ENCODE data around the gene AOC2.
"Not testable (repeated sequence)": the region's sequence is repeated elsewhere in the genome, so short reads cannot be mapped to it uniquely, and the experiment has no call there.

AOC2 gene

DNA sequence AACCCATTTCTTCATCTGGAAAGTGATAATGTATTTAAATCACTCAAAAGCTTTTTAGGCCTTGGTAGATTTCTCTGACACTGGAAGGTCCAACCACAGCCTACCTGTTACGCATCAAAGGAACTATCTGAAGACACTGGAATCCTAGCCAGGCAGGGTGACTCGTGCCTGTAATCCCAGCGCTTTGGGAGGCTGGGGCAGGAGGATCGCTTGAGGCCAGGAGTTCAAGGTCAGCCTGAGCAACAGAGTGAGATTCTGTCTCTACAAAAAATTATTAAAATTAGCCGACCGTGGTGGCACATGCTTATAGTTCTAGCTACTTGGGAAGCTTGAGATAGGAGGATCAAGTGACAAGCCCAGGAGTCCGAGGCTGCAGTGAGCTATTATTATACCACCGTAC lies 37.8 kb downstream of the AOC2 start:
- Histone ChIP-seq H2BK15ac (replicated peaks; ENCODE audit: low read depth) (no peak overlapping the region), H3K4me3 (ENCODE audit: low read length) (no peak overlapping the region), H3K4me1 (ENCODE audit: control insufficient read depth, low read depth, low read length) (no peaks in the 10 kb centered on the region), H3K4ac (ENCODE audit: low read depth, low read length) (no peak overlapping the region), H3K36me3 (ENCODE audit: control insufficient read depth, insufficient read depth, low read length) (no peaks in the 10 kb centered on the region), H3K4me2 (ENCODE audit: low read length) (no peak overlapping the region), H4K8ac (ENCODE audit: low read depth, low read length) (no peak overlapping the region), H2BK120ac (ENCODE audit: low read depth, low read length) (no peak overlapping the region), H3K27me3 (ENCODE audit: insufficient read depth, low read length, poor library complexity) (no peaks in the 10 kb centered on the region), H3K79me2 (ENCODE audit: control insufficient read depth, insufficient read depth, low read length) (no peaks in the 10 kb centered on the region), H3K23ac (ENCODE audit: low read length) (no peak overlapping the region), H3K27ac (ENCODE audit: low read depth, low read length) (no peak overlapping the region), H2AK5ac (ENCODE audit: low read length) (no peak overlapping the region), H3K18ac (ENCODE audit: low read length) (no peak overlapping the region), H3K56ac (ENCODE audit: low read length) (no peak overlapping the region), H2BK5ac (ENCODE audit: low read length) (no peak overlapping the region), H4K5ac (ENCODE audit: low read length) (no peak overlapping the region), H3K9ac (ENCODE audit: low read length) (no peak overlapping the region), H3K79me1 (ENCODE audit: low read length) (no peaks in the 10 kb centered on the region)
- DNase-seq = no peak
- no CpG with 5 or more reads among the region's 8 CpGs for WGBS (ENCODE audit: extremely low coverage, insufficient coverage, low lambda C conversion rate)

DNA sequence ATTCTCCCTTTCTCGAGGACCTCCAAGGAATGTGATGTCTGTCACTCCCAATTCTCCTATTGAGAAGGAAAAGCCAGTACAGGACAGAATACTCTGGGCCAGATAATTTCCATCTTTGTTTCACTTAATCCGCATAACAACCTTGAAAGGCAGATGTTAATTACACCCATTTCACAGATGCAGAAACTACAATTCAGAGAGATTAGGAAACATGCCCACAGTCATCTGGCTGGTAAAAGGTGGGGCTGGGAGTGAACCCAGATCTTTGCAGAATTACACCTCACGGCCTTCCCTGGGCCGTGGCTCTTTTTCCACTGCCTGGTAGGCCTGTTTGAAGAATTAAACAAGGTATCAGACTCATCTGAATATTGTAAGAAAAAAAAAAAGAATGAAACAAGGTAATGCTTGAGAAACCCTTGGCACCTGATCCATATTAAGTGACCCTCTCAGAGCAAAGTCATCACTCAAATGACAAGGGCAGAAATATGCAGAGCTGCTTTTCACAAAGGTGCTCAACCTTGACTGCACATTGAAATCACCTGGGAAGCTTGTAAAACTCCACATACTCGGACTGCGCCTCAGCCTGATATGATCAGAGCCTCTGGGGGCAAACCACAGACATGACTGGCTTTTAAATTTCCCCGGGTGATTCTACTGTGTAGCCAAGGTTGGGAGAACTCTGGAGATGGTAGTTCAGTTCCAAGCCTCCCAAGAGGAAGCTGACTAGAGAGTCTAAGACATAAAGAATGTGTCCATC lies 39.6 kb downstream of the AOC2 start:
- H3K27me3 ChIP-seq (ENCODE audit: insufficient read depth, low read length, poor library complexity) = no peaks in the 10 kb centered on the region
- no CpG with 5 or more reads among the region's 7 CpGs for WGBS (ENCODE audit: extremely low coverage, insufficient coverage, low lambda C conversion rate)
- H3K9ac ChIP-seq (ENCODE audit: low read length) = no peak overlapping the region
- H3K56ac ChIP-seq (ENCODE audit: low read length) = no peak overlapping the region
- no peak overlapping the region for H3K18ac ChIP-seq (ENCODE audit: low read length)
- no peaks in the 10 kb centered on the region for H3K4me1 ChIP-seq (ENCODE audit: control insufficient read depth, low read depth, low read length)
- no peaks in the 10 kb centered on the region for H3K79me2 ChIP-seq (ENCODE audit: control insufficient read depth, insufficient read depth, low read length)
- H2BK15ac ChIP-seq (replicated peaks; ENCODE audit: low read depth) = no peak overlapping the region
- H3K36me3 ChIP-seq (ENCODE audit: control insufficient read depth, insufficient read depth, low read length) = no peaks in the 10 kb centered on the region
- H3K23ac ChIP-seq (ENCODE audit: low read length) = no peak overlapping the region
- H3K27ac ChIP-seq (ENCODE audit: low read depth, low read length) = no peak overlapping the region
- no peak overlapping the region for H2AK5ac ChIP-seq (ENCODE audit: low read length)
- H2BK5ac ChIP-seq (ENCODE audit: low read length) = no peak overlapping the region
- no peak overlapping the region for H3K4me3 ChIP-seq (ENCODE audit: low read length)
- no peak overlapping the region for H2BK120ac ChIP-seq (ENCODE audit: low read depth, low read length)
- no peak overlapping the region for H4K5ac ChIP-seq (ENCODE audit: low read length)
- DNase-seq = no peak
- H3K79me1 ChIP-seq (ENCODE audit: low read length) = no peaks in the 10 kb centered on the region
- no peak overlapping the region for H3K4me2 ChIP-seq (ENCODE audit: low read length)
- no peak overlapping the region for H4K8ac ChIP-seq (ENCODE audit: low read depth, low read length)
- H3K4ac ChIP-seq (ENCODE audit: low read depth, low read length) = no peak overlapping the region

DNA sequence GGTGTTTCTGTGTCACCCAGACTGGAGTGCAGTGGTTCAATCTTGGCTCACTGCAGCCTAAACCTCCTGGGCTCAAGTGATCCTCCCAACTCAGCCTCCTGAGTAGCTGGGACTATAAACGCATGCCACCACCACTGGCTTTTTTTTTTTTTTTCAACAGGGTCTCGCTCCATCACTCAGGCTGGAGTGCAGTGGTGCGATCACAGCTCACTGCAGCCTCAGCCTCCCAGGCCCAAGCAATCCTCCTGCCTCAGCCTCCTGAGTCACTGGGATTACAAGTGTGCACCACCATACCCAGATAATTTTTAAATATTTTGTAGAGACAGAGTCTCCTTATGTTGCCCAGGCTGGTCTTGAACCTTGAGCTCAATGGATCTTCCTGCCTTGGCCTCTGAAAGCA lies 41.4 kb downstream of the AOC2 start:
- H3K56ac ChIP-seq (ENCODE audit: low read length); H3K4ac ChIP-seq (ENCODE audit: low read depth, low read length); H3K27ac ChIP-seq (ENCODE audit: low read depth, low read length); H2AK5ac ChIP-seq (ENCODE audit: low read length); H3K18ac ChIP-seq (ENCODE audit: low read length); H4K5ac ChIP-seq (ENCODE audit: low read length); H3K36me3 ChIP-seq (ENCODE audit: control insufficient read depth, insufficient read depth, low read length); H2BK15ac ChIP-seq (replicated peaks; ENCODE audit: low read depth); H4K8ac ChIP-seq (ENCODE audit: low read depth, low read length); DNase-seq; H3K9ac ChIP-seq (ENCODE audit: low read length); H3K79me1 ChIP-seq (ENCODE audit: low read length); H3K23ac ChIP-seq (ENCODE audit: low read length); H2BK5ac ChIP-seq (ENCODE audit: low read length); H3K4me1 ChIP-seq (ENCODE audit: control insufficient read depth, low read depth, low read length); H3K27me3 ChIP-seq (ENCODE audit: insufficient read depth, low read length, poor library complexity); H3K4me2 ChIP-seq (ENCODE audit: low read length); H3K4me3 ChIP-seq (ENCODE audit: low read length); H3K79me2 ChIP-seq (ENCODE audit: control insufficient read depth, insufficient read depth, low read length); H2BK120ac ChIP-seq (ENCODE audit: low read depth, low read length): not testable (repeated sequence)
- WGBS (ENCODE audit: extremely low coverage, insufficient coverage, low lambda C conversion rate) = no CpG with 5 or more reads among the region's 3 CpGs

DNA sequence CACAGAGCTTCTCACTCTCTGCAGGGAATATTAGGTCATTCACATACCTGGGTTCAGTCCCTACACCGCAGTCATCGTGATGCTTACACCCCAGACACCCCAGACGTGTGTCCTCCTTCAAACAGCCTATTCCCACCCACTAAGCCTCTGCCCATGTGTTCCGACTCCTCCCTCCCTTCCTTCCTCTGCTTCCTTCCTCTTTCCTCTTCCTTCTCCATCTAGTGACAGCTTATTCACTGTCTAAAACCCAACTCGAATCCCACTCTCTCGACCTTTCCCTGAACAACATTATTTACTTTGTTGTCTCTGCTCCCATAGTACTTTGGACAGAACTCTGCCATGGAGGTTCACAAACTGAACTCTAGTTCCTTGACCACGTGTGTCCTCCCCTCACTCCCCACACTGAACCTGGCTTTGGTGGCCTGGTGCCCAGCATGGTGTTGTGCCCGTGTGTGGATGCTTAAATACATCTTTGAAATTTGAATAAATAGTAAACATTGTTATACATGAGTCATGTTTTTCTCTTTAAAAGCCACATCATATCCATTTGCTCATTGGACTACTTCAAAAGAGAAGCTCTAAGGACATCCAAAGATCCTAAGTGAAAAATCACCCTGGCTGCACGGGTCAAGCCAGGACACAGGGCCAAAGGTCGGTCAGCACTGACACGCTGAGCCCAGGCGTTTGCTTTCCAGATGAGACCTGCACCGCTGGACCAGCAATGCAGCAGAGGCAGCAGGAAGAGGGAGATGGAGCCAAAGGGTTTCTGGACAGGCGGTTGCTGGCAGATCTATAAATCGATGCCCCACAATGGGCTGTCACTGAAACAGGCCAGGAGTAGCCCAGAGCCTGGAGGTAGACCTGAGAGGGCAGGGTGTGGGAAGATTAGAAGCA lies 42.1 kb downstream of the AOC2 start:
- Histone ChIP-seq H3K9ac (ENCODE audit: low read length) (no peak overlapping the region), H3K23ac (ENCODE audit: low read length) (no peak overlapping the region), H3K18ac (ENCODE audit: low read length) (no peak overlapping the region), H4K5ac (ENCODE audit: low read length) (no peak overlapping the region), H3K4me3 (ENCODE audit: low read length) (no peak overlapping the region), H3K27ac (ENCODE audit: low read depth, low read length) (no peak overlapping the region), H3K79me1 (ENCODE audit: low read length) (no peaks in the 10 kb centered on the region), H3K4ac (ENCODE audit: low read depth, low read length) (no peak overlapping the region), H2BK120ac (ENCODE audit: low read depth, low read length) (no peak overlapping the region), H3K27me3 (ENCODE audit: insufficient read depth, low read length, poor library complexity) (no peaks in the 10 kb centered on the region), H2BK5ac (ENCODE audit: low read length) (no peak overlapping the region), H2AK5ac (ENCODE audit: low read length) (no peak overlapping the region), H3K36me3 (ENCODE audit: control insufficient read depth, insufficient read depth, low read length) (no peaks in the 10 kb centered on the region), H4K8ac (ENCODE audit: low read depth, low read length) (no peak overlapping the region), H3K79me2 (ENCODE audit: control insufficient read depth, insufficient read depth, low read length) (no peaks in the 10 kb centered on the region), H3K4me2 (ENCODE audit: low read length) (no peak overlapping the region), H3K56ac (ENCODE audit: low read length) (no peak overlapping the region), H3K4me1 (ENCODE audit: control insufficient read depth, low read depth, low read length) (no peaks in the 10 kb centered on the region), H2BK15ac (replicated peaks; ENCODE audit: low read depth) (no peak overlapping the region)
- 100% methylated on average over 2 of the region's 15 CpGs for WGBS (ENCODE audit: extremely low coverage, insufficient coverage, low lambda C conversion rate)
- DNase-seq = no peak

DNA sequence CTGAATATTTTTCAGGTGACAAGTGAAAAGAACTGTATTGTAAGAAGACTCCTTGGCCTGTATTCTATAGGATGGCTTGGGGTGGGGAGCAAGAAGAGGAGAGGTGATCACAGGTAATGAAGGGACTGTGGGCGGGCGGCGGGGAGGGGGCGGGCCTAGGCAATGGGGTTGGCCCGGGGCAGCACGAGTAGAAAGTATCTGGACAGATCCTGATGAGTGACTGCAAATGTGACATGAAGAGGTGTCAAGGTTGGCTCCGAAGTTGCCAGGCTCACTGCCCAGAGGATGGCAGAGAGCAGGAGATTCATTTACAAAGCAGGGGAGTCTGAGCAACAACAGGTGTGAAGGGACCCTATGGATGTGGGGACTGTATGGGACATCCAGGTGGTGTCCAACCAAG lies 45.4 kb downstream of the AOC2 start:
- Histone ChIP-seq H3K4me1 (ENCODE audit: control insufficient read depth, low read depth, low read length) (no peaks in the 10 kb centered on the region), H4K8ac (ENCODE audit: low read depth, low read length) (no peak overlapping the region), H3K79me2 (ENCODE audit: control insufficient read depth, insufficient read depth, low read length) (no peaks in the 10 kb centered on the region), H3K79me1 (ENCODE audit: low read length) (no peaks in the 10 kb centered on the region), H3K36me3 (ENCODE audit: control insufficient read depth, insufficient read depth, low read length) (no peaks in the 10 kb centered on the region), H3K27ac (ENCODE audit: low read depth, low read length) (no peak overlapping the region), H3K4me2 (ENCODE audit: low read length) (no peak overlapping the region), H3K4ac (ENCODE audit: low read depth, low read length) (no peak overlapping the region), H2BK120ac (ENCODE audit: low read depth, low read length) (no peak overlapping the region), H2BK5ac (ENCODE audit: low read length) (no peak overlapping the region), H4K5ac (ENCODE audit: low read length) (no peak overlapping the region), H3K9ac (ENCODE audit: low read length) (no peak overlapping the region), H2AK5ac (ENCODE audit: low read length) (no peak overlapping the region), H2BK15ac (replicated peaks; ENCODE audit: low read depth) (no peak overlapping the region), H3K18ac (ENCODE audit: low read length) (no peak overlapping the region), H3K4me3 (ENCODE audit: low read length) (no peak overlapping the region), H3K23ac (ENCODE audit: low read length) (no peak overlapping the region), H3K56ac (ENCODE audit: low read length) (no peak overlapping the region), H3K27me3 (ENCODE audit: insufficient read depth, low read length, poor library complexity) (no peaks in the 10 kb centered on the region)
- no CpG with 5 or more reads among the region's 7 CpGs for WGBS (ENCODE audit: extremely low coverage, insufficient coverage, low lambda C conversion rate)
- no peak for DNase-seq

Measured in mesendoderm (in vitro differentiated cells).